Sigmoid colon (tissue), 3 donors: Measurements from ENCODE around the gene MYH11.

Experiments used
- POLR2A ChIP-seq, 2 donors: fragments of 450-650 bp; IDR thresholded peaks; one replicate each; pipeline ENCODE4 v1.6.1; 2016; ENCODE audit warnings: antibody characterized with exemption in 2 of 2, mild to moderate bottlenecking in 2 of 2, moderate library complexity in 2 of 2
- TF ChIP-seq, protein P1 (sequence below), 4 experiments: fragments of 450-650 bp in 3 of 4; fragments of 200-600 bp in 1 of 4; IDR thresholded peaks; one replicate each; pipeline ENCODE4 v1.5.1; 2016 to 2019; ENCODE audit warnings: antibody characterized with exemption in 4 of 4, mild to moderate bottlenecking in 3 of 4, moderate library complexity in 2 of 4

DNA sequence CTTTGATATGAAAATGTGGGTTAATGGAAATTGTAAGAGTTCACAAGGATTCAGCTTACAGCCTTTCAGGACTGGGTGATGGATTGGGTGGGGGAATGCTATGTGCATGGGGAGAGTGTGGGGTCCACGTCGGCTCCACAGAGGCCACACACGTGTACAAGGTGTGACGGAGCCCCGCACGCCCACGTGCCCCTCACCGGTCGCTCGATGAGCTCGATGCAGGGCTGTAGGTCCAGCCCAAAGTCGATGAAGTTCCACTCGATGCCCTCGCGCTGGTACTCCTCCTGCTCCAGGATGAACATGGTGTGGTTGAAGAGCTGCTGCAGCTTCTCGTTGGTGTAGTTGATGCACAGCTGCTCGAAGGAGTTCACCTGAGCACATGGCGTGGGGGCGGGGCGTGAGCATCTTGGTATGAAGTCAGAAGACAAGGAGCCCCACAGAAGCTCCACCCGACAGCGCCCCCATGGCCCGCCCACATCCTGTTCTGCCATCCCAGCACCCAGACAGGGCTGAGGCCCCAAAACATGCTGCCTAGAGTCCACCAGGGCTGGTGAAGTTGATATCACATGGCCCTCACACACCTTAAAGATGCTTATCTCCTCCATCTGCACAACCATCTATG lies 99.1 kb downstream of the MYH11 start:
- TF ChIP-seq, protein P1, sequence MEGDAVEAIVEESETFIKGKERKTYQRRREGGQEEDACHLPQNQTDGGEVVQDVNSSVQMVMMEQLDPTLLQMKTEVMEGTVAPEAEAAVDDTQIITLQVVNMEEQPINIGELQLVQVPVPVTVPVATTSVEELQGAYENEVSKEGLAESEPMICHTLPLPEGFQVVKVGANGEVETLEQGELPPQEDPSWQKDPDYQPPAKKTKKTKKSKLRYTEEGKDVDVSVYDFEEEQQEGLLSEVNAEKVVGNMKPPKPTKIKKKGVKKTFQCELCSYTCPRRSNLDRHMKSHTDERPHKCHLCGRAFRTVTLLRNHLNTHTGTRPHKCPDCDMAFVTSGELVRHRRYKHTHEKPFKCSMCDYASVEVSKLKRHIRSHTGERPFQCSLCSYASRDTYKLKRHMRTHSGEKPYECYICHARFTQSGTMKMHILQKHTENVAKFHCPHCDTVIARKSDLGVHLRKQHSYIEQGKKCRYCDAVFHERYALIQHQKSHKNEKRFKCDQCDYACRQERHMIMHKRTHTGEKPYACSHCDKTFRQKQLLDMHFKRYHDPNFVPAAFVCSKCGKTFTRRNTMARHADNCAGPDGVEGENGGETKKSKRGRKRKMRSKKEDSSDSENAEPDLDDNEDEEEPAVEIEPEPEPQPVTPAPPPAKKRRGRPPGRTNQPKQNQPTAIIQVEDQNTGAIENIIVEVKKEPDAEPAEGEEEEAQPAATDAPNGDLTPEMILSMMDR (IDR thresholded peaks at IDR 0.05): no peak
- no peak for TF ChIP-seq POLR2A (IDR thresholded peaks at IDR 0.05)
